GM12878 (cell line): Measurements from ENCODE around the gene IQGAP2. TPM values are rescaled to one million over a fixed set of nuclear protein-coding genes. Genes with fewer than 3 reads are reported as not detected.

Source experiments
- CHD4 ChIP-seq: fragments of 200-600 bp; sonication (generic); IDR thresholded peaks from 2 replicates; pipeline ENCODE4 v1.6.1; 2016; ENCODE audit warnings: mild to moderate bottlenecking
- E2F4 ChIP-seq: IDR thresholded peaks from 2 replicates; pipeline ENCODE4 v1.6.1; 2012; ENCODE audit warnings: low read depth, low read length, improper control_type of control experiment
- EGR1 ChIP-seq, 2 experiments: IDR thresholded peaks; 1 replicate in 1 of 2; 2 replicates in 1 of 2; pipeline ENCODE4 v1.6.1; 2011 to 2012; ENCODE audit warnings: low read depth in 2 of 2, low read length in 2 of 2, borderline replicate concordance in 1 of 2, mild to moderate bottlenecking in 1 of 2, moderate library complexity in 1 of 2
- FOXM1 ChIP-seq: IDR thresholded peaks from 2 replicates; pipeline ENCODE4 v1.6.1; 2012; ENCODE audit warnings: low read depth, mild to moderate bottlenecking, inconsistent platforms, low read length, moderate library complexity
- HDAC2 ChIP-seq: fragments of 200-600 bp; sonication (generic); IDR thresholded peaks from 2 replicates; pipeline ENCODE4 v1.6.1; 2017
- JUNB ChIP-seq: IDR thresholded peaks from 2 replicates; pipeline ENCODE4 v1.6.1; 2016; ENCODE audit warnings: antibody characterized with exemption, mild to moderate bottlenecking
- MEF2A ChIP-seq: IDR thresholded peaks from 2 replicates; pipeline ENCODE4 v1.6.1; 2011; ENCODE audit warnings: low read depth, mild to moderate bottlenecking, low read length, moderate library complexity; ENCODE audit not compliant: insufficient read depth
- SMARCA5 ChIP-seq: fragments of 450-650 bp; IDR thresholded peaks from 2 replicates; pipeline ENCODE4 v1.6.1; 2017; ENCODE audit warnings: mild to moderate bottlenecking
- SREBF2 ChIP-seq: IDR thresholded peaks from 2 replicates; pipeline ENCODE4 v1.6.1; 2012; ENCODE audit warnings: mild to moderate bottlenecking, low read length
- USF1 ChIP-seq: IDR thresholded peaks from 2 replicates; pipeline ENCODE4 v1.6.1; 2011; ENCODE audit warnings: borderline replicate concordance, low read depth, mild to moderate bottlenecking, moderate library complexity, mixed read lengths, low read length; ENCODE audit not compliant: insufficient read depth; ENCODE audit errors: extremely low read length
- polyA plus RNA-seq, 11 experiments: library from polyadenylated mRNA; depleted of rRNA in 4 of 11; unstranded in 6 of 11; stranded (reverse) in 5 of 11; fragments of >200 nt; fragmentation: Nextera tagmentation in 4 of 11; fragmentation: Illumina TruSeq in 1 of 11; extraction: Ambion mirVana in 4 of 11; extraction: Trizol in 1 of 11; gene quantifications; 1 replicate in 1 of 11; 2 replicates in 10 of 11; pipeline versions ENCODE4 v1.2.1 to v1.2.3, GENCODE V29; 2011 to 2016; ENCODE audit warnings: inconsistent platforms in 2 of 11, missing spikeins in 2 of 11, low read depth in 1 of 11
- total RNA-seq, 4 experiments: library from RNA; depleted of rRNA in 3 of 4; stranded (reverse); fragments of >200 nt in 3 of 4; fragmentation: Illumina TruSeq in 1 of 4; extraction: Trizol in 1 of 4; gene quantifications; 2 replicates each; pipeline versions ENCODE4 v1.2.1 to v1.2.3, GENCODE V29; 2013 to 2021
- TF ChIP-seq, protein P1 (sequence below): IDR thresholded peaks from 2 replicates; pipeline ENCODE4 v1.6.1; 2012; ENCODE audit warnings: low read length, inconsistent platforms
- TF ChIP-seq, protein P2 (sequence below): fragments of 450-650 bp; IDR thresholded peaks from 2 replicates; pipeline ENCODE4 v1.6.1; 2017; ENCODE audit warnings: mild to moderate bottlenecking, moderate library complexity
- TF ChIP-seq, protein P3 (sequence below): fragments of 450-650 bp; IDR thresholded peaks from 2 replicates; pipeline ENCODE4 v1.6.1; 2017; ENCODE audit warnings: mild to moderate bottlenecking, low read depth, inconsistent platforms; ENCODE audit not compliant: poor library complexity, severe bottlenecking
- TF ChIP-seq, protein P4 (sequence below): fragments of 450-650 bp; formaldehyde crosslinking; IDR thresholded peaks from 2 replicates; pipeline ENCODE4 v1.4.0; 2022; ENCODE audit warnings: mild to moderate bottlenecking, moderate library complexity

Gene IQGAP2
- total and polyA plus RNA-seq, 10 of the 15 experiments (the other 5 are each of a cell fraction or from before 2014, with no cell fraction given) = 14.5 to 41.4 (median 21.8) TPM

GRCh38 chr5:76710991-76711390 lies 307.9 kb downstream of the IQGAP2 start (continued):
- TF ChIP-seq SMARCA5 (no peak), E2F4 (no peak), FOXM1 (peak; percentile 41; the same call in 1 of the 2 replicates), EGR1 (IDR thresholded peaks at IDR 0.05; ENCODE audit: borderline replicate concordance in 1 of 2, low read depth in 2 of 2, low read length in 2 of 2) (no peak), HDAC2 (no peak), USF1 (no peak), MEF2A (peak; percentile 79), JUNB (peak; percentile 60), CHD4 (no peak), SREBF2 (no peak)
- TF ChIP-seq, protein P1, sequence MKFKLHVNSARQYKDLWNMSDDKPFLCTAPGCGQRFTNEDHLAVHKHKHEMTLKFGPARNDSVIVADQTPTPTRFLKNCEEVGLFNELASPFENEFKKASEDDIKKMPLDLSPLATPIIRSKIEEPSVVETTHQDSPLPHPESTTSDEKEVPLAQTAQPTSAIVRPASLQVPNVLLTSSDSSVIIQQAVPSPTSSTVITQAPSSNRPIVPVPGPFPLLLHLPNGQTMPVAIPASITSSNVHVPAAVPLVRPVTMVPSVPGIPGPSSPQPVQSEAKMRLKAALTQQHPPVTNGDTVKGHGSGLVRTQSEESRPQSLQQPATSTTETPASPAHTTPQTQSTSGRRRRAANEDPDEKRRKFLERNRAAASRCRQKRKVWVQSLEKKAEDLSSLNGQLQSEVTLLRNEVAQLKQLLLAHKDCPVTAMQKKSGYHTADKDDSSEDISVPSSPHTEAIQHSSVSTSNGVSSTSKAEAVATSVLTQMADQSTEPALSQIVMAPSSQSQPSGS = peak; percentile 44; the same call in 1 of the 2 replicates
- TF ChIP-seq, protein P2, sequence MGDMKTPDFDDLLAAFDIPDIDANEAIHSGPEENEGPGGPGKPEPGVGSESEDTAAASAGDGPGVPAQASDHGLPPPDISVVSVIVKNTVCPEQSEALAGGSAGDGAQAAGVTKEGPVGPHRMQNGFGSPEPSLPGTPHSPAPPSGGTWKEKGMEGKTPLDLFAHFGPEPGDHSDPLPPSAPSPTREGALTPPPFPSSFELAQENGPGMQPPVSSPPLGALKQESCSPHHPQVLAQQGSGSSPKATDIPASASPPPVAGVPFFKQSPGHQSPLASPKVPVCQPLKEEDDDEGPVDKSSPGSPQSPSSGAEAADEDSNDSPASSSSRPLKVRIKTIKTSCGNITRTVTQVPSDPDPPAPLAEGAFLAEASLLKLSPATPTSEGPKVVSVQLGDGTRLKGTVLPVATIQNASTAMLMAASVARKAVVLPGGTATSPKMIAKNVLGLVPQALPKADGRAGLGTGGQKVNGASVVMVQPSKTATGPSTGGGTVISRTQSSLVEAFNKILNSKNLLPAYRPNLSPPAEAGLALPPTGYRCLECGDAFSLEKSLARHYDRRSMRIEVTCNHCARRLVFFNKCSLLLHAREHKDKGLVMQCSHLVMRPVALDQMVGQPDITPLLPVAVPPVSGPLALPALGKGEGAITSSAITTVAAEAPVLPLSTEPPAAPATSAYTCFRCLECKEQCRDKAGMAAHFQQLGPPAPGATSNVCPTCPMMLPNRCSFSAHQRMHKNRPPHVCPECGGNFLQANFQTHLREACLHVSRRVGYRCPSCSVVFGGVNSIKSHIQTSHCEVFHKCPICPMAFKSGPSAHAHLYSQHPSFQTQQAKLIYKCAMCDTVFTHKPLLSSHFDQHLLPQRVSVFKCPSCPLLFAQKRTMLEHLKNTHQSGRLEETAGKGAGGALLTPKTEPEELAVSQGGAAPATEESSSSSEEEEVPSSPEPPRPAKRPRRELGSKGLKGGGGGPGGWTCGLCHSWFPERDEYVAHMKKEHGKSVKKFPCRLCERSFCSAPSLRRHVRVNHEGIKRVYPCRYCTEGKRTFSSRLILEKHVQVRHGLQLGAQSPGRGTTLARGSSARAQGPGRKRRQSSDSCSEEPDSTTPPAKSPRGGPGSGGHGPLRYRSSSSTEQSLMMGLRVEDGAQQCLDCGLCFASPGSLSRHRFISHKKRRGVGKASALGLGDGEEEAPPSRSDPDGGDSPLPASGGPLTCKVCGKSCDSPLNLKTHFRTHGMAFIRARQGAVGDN = no peak
- TF ChIP-seq, protein P3, sequence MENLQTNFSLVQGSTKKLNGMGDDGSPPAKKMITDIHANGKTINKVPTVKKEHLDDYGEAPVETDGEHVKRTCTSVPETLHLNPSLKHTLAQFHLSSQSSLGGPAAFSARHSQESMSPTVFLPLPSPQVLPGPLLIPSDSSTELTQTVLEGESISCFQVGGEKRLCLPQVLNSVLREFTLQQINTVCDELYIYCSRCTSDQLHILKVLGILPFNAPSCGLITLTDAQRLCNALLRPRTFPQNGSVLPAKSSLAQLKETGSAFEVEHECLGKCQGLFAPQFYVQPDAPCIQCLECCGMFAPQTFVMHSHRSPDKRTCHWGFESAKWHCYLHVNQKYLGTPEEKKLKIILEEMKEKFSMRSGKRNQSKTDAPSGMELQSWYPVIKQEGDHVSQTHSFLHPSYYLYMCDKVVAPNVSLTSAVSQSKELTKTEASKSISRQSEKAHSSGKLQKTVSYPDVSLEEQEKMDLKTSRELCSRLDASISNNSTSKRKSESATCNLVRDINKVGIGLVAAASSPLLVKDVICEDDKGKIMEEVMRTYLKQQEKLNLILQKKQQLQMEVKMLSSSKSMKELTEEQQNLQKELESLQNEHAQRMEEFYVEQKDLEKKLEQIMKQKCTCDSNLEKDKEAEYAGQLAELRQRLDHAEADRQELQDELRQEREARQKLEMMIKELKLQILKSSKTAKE = no peak
- TF ChIP-seq, protein P4, sequence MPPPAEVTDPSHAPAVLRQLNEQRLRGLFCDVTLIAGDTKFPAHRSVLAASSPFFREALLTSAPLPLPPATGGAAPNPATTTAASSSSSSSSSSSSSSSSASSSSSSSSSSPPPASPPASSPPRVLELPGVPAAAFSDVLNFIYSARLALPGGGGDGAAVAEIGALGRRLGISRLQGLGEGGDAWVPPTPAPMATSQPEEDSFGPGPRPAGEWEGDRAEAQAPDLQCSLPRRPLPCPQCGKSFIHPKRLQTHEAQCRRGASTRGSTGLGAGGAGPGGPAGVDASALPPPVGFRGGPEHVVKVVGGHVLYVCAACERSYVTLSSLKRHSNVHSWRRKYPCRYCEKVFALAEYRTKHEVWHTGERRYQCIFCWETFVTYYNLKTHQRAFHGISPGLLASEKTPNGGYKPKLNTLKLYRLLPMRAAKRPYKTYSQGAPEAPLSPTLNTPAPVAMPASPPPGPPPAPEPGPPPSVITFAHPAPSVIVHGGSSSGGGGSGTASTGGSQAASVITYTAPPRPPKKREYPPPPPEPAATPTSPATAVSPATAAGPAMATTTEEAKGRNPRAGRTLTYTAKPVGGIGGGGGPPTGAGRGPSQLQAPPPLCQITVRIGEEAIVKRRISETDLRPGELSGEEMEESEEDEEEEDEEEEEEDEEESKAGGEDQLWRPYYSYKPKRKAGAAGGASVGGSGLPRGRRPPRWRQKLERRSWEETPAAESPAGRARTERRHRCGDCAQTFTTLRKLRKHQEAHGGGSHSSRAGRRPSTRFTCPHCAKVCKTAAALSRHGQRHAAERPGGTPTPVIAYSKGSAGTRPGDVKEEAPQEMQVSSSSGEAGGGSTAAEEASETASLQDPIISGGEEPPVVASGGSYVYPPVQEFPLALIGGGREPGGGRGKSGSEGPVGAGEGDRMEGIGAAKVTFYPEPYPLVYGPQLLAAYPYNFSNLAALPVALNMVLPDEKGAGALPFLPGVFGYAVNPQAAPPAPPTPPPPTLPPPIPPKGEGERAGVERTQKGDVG = no peak
